Epithelial cell of proximal tubule (primary cell): Measurements from ENCODE around the gene PRAMEF13. TPM values are rescaled to one million over a fixed set of nuclear protein-coding genes. Genes with fewer than 3 reads are reported as not detected.
"Not testable (repeated sequence)": the region's sequence is repeated elsewhere in the genome, so short reads cannot be mapped to it uniquely, and the experiment has no call there.

Experiments
- DNase-seq: peaks from one replicate; pipeline ENCODE4 v3.0.0-alpha.2; 2011; ENCODE audit warnings: low read depth
- H3K4me3 ChIP-seq: 2 replicates; pipeline ENCODE4 v1.5.1; 2011; ENCODE audit warnings: low read depth, mild to moderate bottlenecking, low read length
- CTCF ChIP-seq: conservative IDR thresholded peaks from 2 replicates; pipeline ENCODE4 v1.5.1; 2012; ENCODE audit warnings: low read depth, mild to moderate bottlenecking, low read length
- total RNA-seq: library from RNA; depleted of rRNA; stranded (reverse); fragments of >200 nt; gene quantifications from 2 replicates; pipeline ENCODE4 v1.2.3, GENCODE V29; 2015

The PRAMEF13 gene
- total RNA-seq = not detected in 2 replicates

GRCh38 chr1:13201309-13201708, at the start of gene PRAMEF13:
Gene PRAMEF13 (minus strand): TSS chr1:13201409. CDS start chr1:13199589, 1,820 bp downstream.
- not testable (repeated sequence) for DNase-seq, H3K4me3 ChIP-seq

GRCh38 chr1:13247122-13247521, 45.9 kb upstream of the PRAMEF13 start:
- DNase-seq, H3K4me3 ChIP-seq: not testable (repeated sequence)

GRCh38 chr1:13246554-13246871, 45.3 kb upstream of the PRAMEF13 start:
- H3K4me3 ChIP-seq, DNase-seq: not testable (repeated sequence)

- DNase-seq = not testable (repeated sequence)
These were observed 44.8 kb upstream of the PRAMEF13 start for GRCh38 chr1:13245841-13246553.

GRCh38 chr1:13243536-13244263, 42.5 kb upstream of the PRAMEF13 start:
- H3K4me3 ChIP-seq, DNase-seq: not testable (repeated sequence)

More at GRCh38 chr1:13245841-13246553, 44.8 kb upstream of the PRAMEF13 start:
- not testable (repeated sequence) for H3K4me3 ChIP-seq

GRCh38 chr1:13239633-13240032, 38.4 kb upstream of the PRAMEF13 start:
- not testable (repeated sequence) for DNase-seq, H3K4me3 ChIP-seq

- DNase-seq, H3K4me3 ChIP-seq: not testable (repeated sequence)
These were observed 36.4 kb upstream of the PRAMEF13 start for GRCh38 chr1:13237572-13237971.

GRCh38 chr1:13234057-13234456, 32.8 kb upstream of the PRAMEF13 start:
- not testable (repeated sequence) for DNase-seq, H3K4me3 ChIP-seq

- DNase-seq, H3K4me3 ChIP-seq: not testable (repeated sequence)
These were observed 30.8 kb upstream of the PRAMEF13 start for GRCh38 chr1:13232056-13232455.

GRCh38 chr1:13231061-13231750, 30.0 kb upstream of the PRAMEF13 start:
- DNase-seq, H3K4me3 ChIP-seq: not testable (repeated sequence)

- not testable (repeated sequence) for H3K4me3 ChIP-seq, DNase-seq
These were observed 29.4 kb upstream of the PRAMEF13 start for GRCh38 chr1:13230601-13231000.

GRCh38 chr1:13230096-13230495, 28.9 kb upstream of the PRAMEF13 start:
- not testable (repeated sequence) for H3K4me3 ChIP-seq, DNase-seq

GRCh38 chr1:13228343-13228781, 27.2 kb upstream of the PRAMEF13 start:
- TF ChIP-seq CTCF = peak; percentile 38
- no peak for DNase-seq

GRCh38 chr1:13227271-13228055, 26.3 kb upstream of the PRAMEF13 start:
- DNase-seq, H3K4me3 ChIP-seq: not testable (repeated sequence)

More at GRCh38 chr1:13228343-13228781, 27.2 kb upstream of the PRAMEF13 start:
- no peak overlapping the region for H3K4me3 ChIP-seq

- not testable (repeated sequence) for H3K4me3 ChIP-seq, DNase-seq
These were observed 24.5 kb upstream of the PRAMEF13 start, which contains the start of gene PRAMEF18 for GRCh38 chr1:13225675-13226204. Gene PRAMEF18 (minus strand): TSS chr1:13226154. CDS start chr1:13226106, 48 bp downstream.
